GM23338 (cell line): ENCODE measurements around the gene NKAIN2. TPM values are rescaled to one million over a fixed set of nuclear protein-coding genes. Genes with fewer than 3 reads are reported as not detected.

Source experiments
- ATAC-seq: fragments of 200-7000 bp; cut with Tn5 transposase; 3 replicates; pipeline ENCODE4 v1.9.1; 2020
- DNase-seq: peaks from one replicate; pipeline ENCODE4 v3.0.0-alpha.2; 2015; ENCODE audit warnings: low spot score
- H2AFZ ChIP-seq: fragments of 200-600 bp; sonication (generic); 2 replicates; pipeline ENCODE4 v1.8.0; 2016; ENCODE audit warnings: antibody characterized with exemption, mild to moderate bottlenecking, moderate library complexity
- H3F3A ChIP-seq: fragments of 200-600 bp; sonication (generic); replicated peaks from 2 replicates; pipeline ENCODE4 v1.8.0; 2017; ENCODE audit warnings: antibody characterized with exemption, mixed run types, low read depth
- H3K27ac ChIP-seq: fragments of 200-600 bp; sonication (generic); 2 replicates; pipeline ENCODE4 v1.6.1; 2016; ENCODE audit warnings: low read depth
- H3K27me3 ChIP-seq: fragments of 200-600 bp; sonication (generic); 2 replicates; pipeline ENCODE4 v1.8.0; 2016; ENCODE audit warnings: mild to moderate bottlenecking, mixed run types, moderate library complexity; ENCODE audit not compliant: insufficient read depth
- H3K36me3 ChIP-seq: fragments of 200-600 bp; sonication (generic); 2 replicates; pipeline ENCODE4 v1.8.0; 2016; ENCODE audit warnings: mild to moderate bottlenecking; ENCODE audit not compliant: insufficient read depth
- H3K4me1 ChIP-seq: fragments of 200-600 bp; sonication (generic); 2 replicates; pipeline ENCODE4 v1.8.0; 2016; ENCODE audit warnings: mild to moderate bottlenecking, moderate library complexity; ENCODE audit not compliant: insufficient read depth
- H3K4me2 ChIP-seq: fragments of 200-600 bp; sonication (generic); 2 replicates; pipeline ENCODE4 v1.7.1; 2017; ENCODE audit warnings: mixed run types
- H3K4me3 ChIP-seq: fragments of 200-600 bp; sonication (generic); 2 replicates; pipeline ENCODE4 v1.6.1; 2016; ENCODE audit warnings: mixed run types
- H3K79me2 ChIP-seq: fragments of 200-600 bp; sonication (generic); replicated peaks from 2 replicates; pipeline ENCODE4 v1.8.0; 2017; ENCODE audit warnings: mild to moderate bottlenecking; ENCODE audit not compliant: insufficient read depth
- H3K9me2 ChIP-seq: fragments of 200-600 bp; sonication (generic); 2 replicates; pipeline ENCODE4 v1.8.0; 2017; ENCODE audit not compliant: insufficient read depth
- H4K20me1 ChIP-seq: fragments of 200-600 bp; sonication (generic); replicated peaks from 2 replicates; pipeline ENCODE4 v1.8.0; 2017; ENCODE audit warnings: mild to moderate bottlenecking; ENCODE audit not compliant: insufficient read depth
- H3K27ac Mint-ChIP-seq: 2 replicates; pipeline ENCODE4 v1.8.0; 2020; ENCODE audit warnings: inconsistent platforms, mild to moderate bottlenecking, moderate library complexity, mixed read lengths
- H3K27me3 Mint-ChIP-seq: 3 replicates; pipeline ENCODE4 v1.8.0; 2022; ENCODE audit warnings: low read depth, mild to moderate bottlenecking, moderate library complexity, mixed read lengths, inconsistent platforms; ENCODE audit not compliant: insufficient read depth, poor library complexity
- H3K36me3 Mint-ChIP-seq: 3 replicates; pipeline ENCODE4 v1.8.0; 2021; ENCODE audit warnings: low read depth, mild to moderate bottlenecking, inconsistent platforms, moderate library complexity, mixed read lengths
- H3K4me1 Mint-ChIP-seq: 3 replicates; pipeline ENCODE4 v1.8.0; 2020; ENCODE audit warnings: mild to moderate bottlenecking, inconsistent platforms, mixed read lengths
- H3K4me3 Mint-ChIP-seq: 3 replicates; pipeline ENCODE4 v1.8.0; 2021; ENCODE audit warnings: moderate library complexity, mild to moderate bottlenecking, inconsistent platforms, mixed read lengths
- H3K9me3 Mint-ChIP-seq: 3 replicates; pipeline ENCODE4 v1.8.0; 2020; ENCODE audit warnings: moderate library complexity, mild to moderate bottlenecking, inconsistent platforms, mixed read lengths
- CREB1 ChIP-seq: fragments of 250-450 bp; sonication (Bioruptor Pico); IDR thresholded peaks from 2 replicates; pipeline ENCODE4 v1.5.0; 2020; ENCODE audit warnings: low read depth, mild to moderate bottlenecking, moderate library complexity
- CTCF ChIP-seq, 2 experiments: fragments of 200-600 bp in 1 of 2; sonication (generic) in 1 of 2; conservative IDR thresholded peaks; 2 replicates each; pipeline versions ENCODE4 v1.5.1 to v1.6.1; 2016 to 2017; ENCODE audit warnings: antibody characterized with exemption in 2 of 2, low read depth in 2 of 2, mild to moderate bottlenecking in 2 of 2, moderate library complexity in 1 of 2
- EZH2 ChIP-seq: fragments of 200-600 bp; sonication (generic); IDR thresholded peaks from one replicate; pipeline ENCODE4 v1.8.0; 2017; ENCODE audit warnings: antibody characterized with exemption, mild to moderate bottlenecking, low read depth; ENCODE audit not compliant: unreplicated experiment
- JUNB ChIP-seq: IDR thresholded peaks from one replicate; pipeline ENCODE4 v1.6.1; 2016; ENCODE audit warnings: antibody characterized with exemption; ENCODE audit not compliant: unreplicated experiment
- POLR2AphosphoS5 ChIP-seq: IDR thresholded peaks from 2 replicates; pipeline ENCODE4 v1.6.1; 2016; ENCODE audit warnings: antibody characterized with exemption, low read depth
- ZNF462 ChIP-seq: fragments of 250-450 bp; sonication (Bioruptor Pico); IDR thresholded peaks from 2 replicates; pipeline ENCODE4 v1.5.0; 2020; ENCODE audit warnings: mild to moderate bottlenecking, moderate library complexity
- polyA plus RNA-seq: library from polyadenylated mRNA; unstranded; fragments of >200 nt; fragmentation: Nextera tagmentation; extraction: Ambion mirVana; gene quantifications from 2 replicates; pipeline ENCODE4 v1.2.1, GENCODE V29; 2016
- total RNA-seq: library from RNA; depleted of rRNA; stranded (reverse); fragments of >200 nt; shearing (Covaris generic); gene quantifications from 2 replicates; pipeline ENCODE4 v1.2.3, GENCODE V29; 2014
- TF ChIP-seq, protein P1 (sequence below): IDR thresholded peaks from 2 replicates; pipeline ENCODE4 v1.6.1; 2016; ENCODE audit warnings: antibody characterized with exemption

NKAIN2 gene
- total and polyA plus RNA-seq, 2 experiments from 2014 or later = 0.39 to 1.1 TPM

GRCh38 chr6:124567401-124567800, 763.7 kb downstream of the NKAIN2 start:
- Histone ChIP-seq H3K36me3 (no peaks in the 10 kb centered on the region), H3K4me2 (no peak overlapping the region), H3K4me3 (no peak overlapping the region), H3K4me1 (no peaks in the 10 kb centered on the region), H3K27me3 (no peaks in the 10 kb centered on the region), H3F3A (no peaks in the 10 kb centered on the region), H4K20me1 (no peaks in the 10 kb centered on the region), H3K79me2 (no peaks in the 10 kb centered on the region), H3K9me2 (no peaks in the 10 kb centered on the region), H3K27ac (no peak overlapping the region), H2AFZ (no peak overlapping the region; the same call in 1 of the 2 replicates)
- Mint-ChIP-seq H3K9me3 (peaks cover 16% of the 10 kb centered on the region), H3K4me1 (no peaks in the 10 kb centered on the region), H3K36me3 (peaks cover 10% of the 10 kb centered on the region; the same call in 2 of the 3 replicates), H3K27ac (no peak overlapping the region), H3K27me3 (no peaks in the 10 kb centered on the region), H3K4me3 (no peak overlapping the region)
- ATAC-seq (no peak), DNase-seq (no peak)
- TF ChIP-seq EZH2 = no peak
- TF ChIP-seq JUNB = no peak
- no peak for TF ChIP-seq CREB1
- TF ChIP-seq POLR2AphosphoS5 = no peak
- TF ChIP-seq CTCF (conservative IDR thresholded peaks at IDR 0.05; ENCODE audit: low read depth in 2 of 2) = no peak
- no peak for TF ChIP-seq ZNF462 (CRISPR knock-in tag)
- TF ChIP-seq, protein P1, sequence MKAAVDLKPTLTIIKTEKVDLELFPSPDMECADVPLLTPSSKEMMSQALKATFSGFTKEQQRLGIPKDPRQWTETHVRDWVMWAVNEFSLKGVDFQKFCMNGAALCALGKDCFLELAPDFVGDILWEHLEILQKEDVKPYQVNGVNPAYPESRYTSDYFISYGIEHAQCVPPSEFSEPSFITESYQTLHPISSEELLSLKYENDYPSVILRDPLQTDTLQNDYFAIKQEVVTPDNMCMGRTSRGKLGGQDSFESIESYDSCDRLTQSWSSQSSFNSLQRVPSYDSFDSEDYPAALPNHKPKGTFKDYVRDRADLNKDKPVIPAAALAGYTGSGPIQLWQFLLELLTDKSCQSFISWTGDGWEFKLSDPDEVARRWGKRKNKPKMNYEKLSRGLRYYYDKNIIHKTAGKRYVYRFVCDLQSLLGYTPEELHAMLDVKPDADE = no peak
